Prostate gland (tissue), 2 donors: ENCODE measurements around the gene THAP12.

Experiments
- POLR2AphosphoS5 ChIP-seq: sonication (generic); formaldehyde crosslinking; IDR thresholded peaks from one replicate; pipeline ENCODE4 v1.6.1; 2017; ENCODE audit warnings: antibody characterized with exemption
- TF ChIP-seq, protein P1 (sequence below), 4 experiments: fragments of 200-600 bp in 2 of 4; fragments of 450-650 bp in 2 of 4; sonication (generic) in 2 of 4; IDR thresholded peaks; 1 replicate in 3 of 4; 2 replicates in 1 of 4; pipeline ENCODE4 v1.5.1; 2016 to 2019; ENCODE audit warnings: antibody characterized with exemption in 4 of 4, mild to moderate bottlenecking in 2 of 4, moderate library complexity in 2 of 4

DNA sequence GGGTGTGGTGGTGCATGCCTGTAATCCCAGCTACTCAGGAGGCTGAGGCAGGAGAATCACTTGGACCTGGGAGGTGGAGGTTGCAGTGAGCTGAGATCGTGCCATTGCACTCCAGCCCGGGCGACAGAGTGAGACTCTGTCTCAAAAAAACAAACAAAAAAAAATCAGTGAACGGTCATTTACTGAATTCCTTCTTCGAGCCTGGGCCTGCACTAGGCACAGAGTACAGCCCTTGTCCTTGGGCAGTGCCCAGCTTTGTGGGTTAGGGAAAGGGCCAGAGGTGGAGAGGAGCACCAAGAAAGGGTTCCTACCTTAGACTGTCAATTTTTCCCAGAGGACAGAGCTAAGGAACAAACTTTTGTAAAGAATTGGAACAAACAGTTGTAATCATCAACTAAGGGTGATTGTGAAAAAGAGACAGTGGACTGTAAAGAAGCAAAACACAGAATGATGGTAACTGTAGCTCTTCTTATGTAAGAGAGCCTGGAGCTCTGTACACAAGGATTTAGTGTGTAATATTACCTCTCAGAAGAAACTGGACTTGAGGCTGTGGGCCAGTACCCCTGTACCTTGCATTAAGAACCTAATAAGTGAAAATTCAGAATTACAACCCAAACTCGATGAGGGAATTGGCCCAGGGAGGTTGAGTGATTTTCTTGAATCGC is 11.0 kb upstream of the THAP12 start:
- TF ChIP-seq, protein P1, sequence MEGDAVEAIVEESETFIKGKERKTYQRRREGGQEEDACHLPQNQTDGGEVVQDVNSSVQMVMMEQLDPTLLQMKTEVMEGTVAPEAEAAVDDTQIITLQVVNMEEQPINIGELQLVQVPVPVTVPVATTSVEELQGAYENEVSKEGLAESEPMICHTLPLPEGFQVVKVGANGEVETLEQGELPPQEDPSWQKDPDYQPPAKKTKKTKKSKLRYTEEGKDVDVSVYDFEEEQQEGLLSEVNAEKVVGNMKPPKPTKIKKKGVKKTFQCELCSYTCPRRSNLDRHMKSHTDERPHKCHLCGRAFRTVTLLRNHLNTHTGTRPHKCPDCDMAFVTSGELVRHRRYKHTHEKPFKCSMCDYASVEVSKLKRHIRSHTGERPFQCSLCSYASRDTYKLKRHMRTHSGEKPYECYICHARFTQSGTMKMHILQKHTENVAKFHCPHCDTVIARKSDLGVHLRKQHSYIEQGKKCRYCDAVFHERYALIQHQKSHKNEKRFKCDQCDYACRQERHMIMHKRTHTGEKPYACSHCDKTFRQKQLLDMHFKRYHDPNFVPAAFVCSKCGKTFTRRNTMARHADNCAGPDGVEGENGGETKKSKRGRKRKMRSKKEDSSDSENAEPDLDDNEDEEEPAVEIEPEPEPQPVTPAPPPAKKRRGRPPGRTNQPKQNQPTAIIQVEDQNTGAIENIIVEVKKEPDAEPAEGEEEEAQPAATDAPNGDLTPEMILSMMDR (IDR thresholded peaks at IDR 0.05), result no peak
- TF ChIP-seq POLR2AphosphoS5, result no peak
